ENCODE results near the gene EEF1AKMT3.

Gene EEF1AKMT3

GRCh38 chr12:57735198-57735855, 37.1 kb upstream of the EEF1AKMT3 start:
- no peak for DNase-seq (ENCODE audit: low spot score)

- no peak for DNase-seq (ENCODE audit: low spot score)
These were observed 36.3 kb upstream of the EEF1AKMT3 start for GRCh38 chr12:57735952-57736740.

- no peak for DNase-seq (ENCODE audit: low spot score)
These were observed 35.5 kb upstream of the EEF1AKMT3 start for GRCh38 chr12:57736741-57737466.

GRCh38 chr12:57737467-57738460, 34.6 kb upstream of the EEF1AKMT3 start:
- no peak for DNase-seq (ENCODE audit: low spot score)

GRCh38 chr12:57738661-57739237, 33.7 kb upstream of the EEF1AKMT3 start, which contains the start of gene AGAP2:
AGAP2 (minus strand) TSS chr12:57738742; CDS start chr12:57738246, 496 bp downstream.
- no peak for DNase-seq (ENCODE audit: low spot score)

- no peak for DNase-seq (ENCODE audit: low spot score)
These were observed 33.0 kb upstream of the EEF1AKMT3 start for GRCh38 chr12:57739387-57739786.

GRCh38 chr12:57739914-57740538, 32.4 kb upstream of the EEF1AKMT3 start:
- DNase-seq (ENCODE audit: low spot score) = no peak

GRCh38 chr12:57740656-57741412, 31.6 kb upstream of the EEF1AKMT3 start:
- peak; percentile 77 for DNase-seq (ENCODE audit: low spot score)

- no peak for DNase-seq (ENCODE audit: low spot score)
These were observed 31.0 kb upstream of the EEF1AKMT3 start for GRCh38 chr12:57741413-57741789.

- DNase-seq (ENCODE audit: low spot score) = peak; percentile 86
These were observed 30.3 kb upstream of the EEF1AKMT3 start for GRCh38 chr12:57741844-57742738.

GRCh38 chr12:57743769-57744168, 28.6 kb upstream of the EEF1AKMT3 start:
- no peak for DNase-seq (ENCODE audit: low spot score)

- DNase-seq (ENCODE audit: low spot score) = peak; percentile 68
These were observed 28.1 kb upstream of the EEF1AKMT3 start for GRCh38 chr12:57744194-57744776.

GRCh38 chr12:57744777-57745484, 27.5 kb upstream of the EEF1AKMT3 start, which contains the start of gene TSPAN31:
TSPAN31 (plus strand) TSS chr12:57745039; CDS start chr12:57745155, 116 bp downstream.
- DNase-seq (ENCODE audit: low spot score) = peak; percentile 93

GRCh38 chr12:57745485-57745881, 26.9 kb upstream of the EEF1AKMT3 start:
- no peak for DNase-seq (ENCODE audit: low spot score)

GRCh38 chr12:57746025-57746424, 26.4 kb upstream of the EEF1AKMT3 start:
- DNase-seq (ENCODE audit: low spot score) = no peak

GRCh38 chr12:57749061-57749460, 23.4 kb upstream of the EEF1AKMT3 start:
- no peak for DNase-seq (ENCODE audit: low spot score)

- DNase-seq (ENCODE audit: low spot score) = no peak
These were observed 21.6 kb upstream of the EEF1AKMT3 start for GRCh38 chr12:57750561-57751431.

Data from germinal center (tissue), 1 donor.